Karpas-422 (cell line): ENCODE measurements around the gene KCNK1. TPM values are rescaled to one million over a fixed set of nuclear protein-coding genes. Genes with fewer than 3 reads are reported as not detected.

Experiments
- DNase-seq: peaks from one replicate; pipeline ENCODE4 v3.0.0-alpha.2; 2015
- H2AFZ ChIP-seq: fragments of 200-600 bp; sonication (generic); 2 replicates; pipeline ENCODE4 v1.6.1; 2014; ENCODE audit warnings: antibody characterized with exemption, low read length, mixed read lengths
- H3K27ac ChIP-seq: fragments of 200-600 bp; sonication (generic); 2 replicates; pipeline ENCODE4 v1.5.1; 2014; ENCODE audit warnings: mild to moderate bottlenecking, low read length, moderate library complexity
- H3K27me3 ChIP-seq: fragments of 200-600 bp; sonication (generic); 2 replicates; pipeline ENCODE4 v1.6.1; 2014; ENCODE audit warnings: low read length, mixed read lengths
- H3K36me3 ChIP-seq: fragments of 200-600 bp; sonication (generic); 2 replicates; pipeline ENCODE4 v1.6.1; 2014; ENCODE audit warnings: low read length, mixed read lengths; ENCODE audit not compliant: insufficient read depth
- H3K4me1 ChIP-seq: fragments of 200-600 bp; sonication (generic); 2 replicates; pipeline ENCODE4 v1.6.1; 2014; ENCODE audit warnings: mild to moderate bottlenecking, low read length, mixed read lengths
- H3K4me2 ChIP-seq: fragments of 200-600 bp; sonication (generic); 2 replicates; pipeline ENCODE4 v1.6.1; 2014; ENCODE audit warnings: low read length, low read depth, mild to moderate bottlenecking; ENCODE audit not compliant: poor library complexity, severe bottlenecking
- H3K4me3 ChIP-seq: fragments of 200-600 bp; sonication (generic); 2 replicates; pipeline ENCODE4 v1.5.1; 2014; ENCODE audit warnings: mild to moderate bottlenecking, antibody characterized with exemption, low read length, mixed read lengths
- H3K79me2 ChIP-seq: fragments of 200-600 bp; sonication (generic); 2 replicates; pipeline ENCODE4 v1.6.1; 2014; ENCODE audit warnings: mild to moderate bottlenecking, low read length, mixed read lengths
- H3K9ac ChIP-seq: fragments of 200-600 bp; sonication (generic); 2 replicates; pipeline ENCODE4 v1.6.0; 2014; ENCODE audit warnings: low read length
- H3K9me2 ChIP-seq: fragments of 200-600 bp; sonication (generic), shearing (Covaris generic); replicated peaks from 2 replicates; pipeline ENCODE4 v1.6.0; 2014; ENCODE audit warnings: mild to moderate bottlenecking, low read length, moderate library complexity; ENCODE audit not compliant: insufficient read depth
- H3K9me3 ChIP-seq: fragments of 300-700, 200-600 bp; sonication (generic); 2 replicates; pipeline ENCODE4 v1.6.1; 2014; ENCODE audit warnings: low read length, mixed read lengths
- H4K20me1 ChIP-seq: fragments of 200-600 bp; sonication (generic); 2 replicates; pipeline ENCODE4 v1.6.1; 2014; ENCODE audit warnings: mild to moderate bottlenecking, antibody characterized with exemption, low read length, low read depth; ENCODE audit not compliant: insufficient read depth
- total RNA-seq: library from RNA; depleted of rRNA; stranded (reverse); fragments of >200 nt; shearing (Covaris generic); gene quantifications from 2 replicates; pipeline ENCODE4 v1.2.3, GENCODE V29; 2014; ENCODE audit warnings: low replicate concordance

KCNK1 gene
- total RNA-seq, 1 experiment from 2014 or later = not detected

- Histone ChIP-seq H2AFZ (no peak overlapping the region), H4K20me1 (no peaks in the 10 kb centered on the region), H3K79me2 (no peaks in the 10 kb centered on the region), H3K9me3 (no peaks in the 10 kb centered on the region), H3K36me3 (no peaks in the 10 kb centered on the region), H3K4me3 (no peak overlapping the region), H3K4me1 (no peaks in the 10 kb centered on the region), H3K9ac (no peak overlapping the region), H3K9me2 (no peaks in the 10 kb centered on the region), H3K27me3 (0 out of 2 replicates have a peak, but pooled peaks cover 4% of the 10 kb centered on the region), H3K4me2 (no peak overlapping the region), H3K27ac (no peak overlapping the region)
- no peak for DNase-seq
These were observed 8.0 kb downstream of the KCNK1 start for GRCh38 chr1:233621923-233622322.

GRCh38 chr1:233624289-233624688, 10.4 kb downstream of the KCNK1 start:
- DNase-seq = no peak
- H3K36me3 ChIP-seq = no peaks in the 10 kb centered on the region
- H4K20me1 ChIP-seq = no peaks in the 10 kb centered on the region
- no peaks in the 10 kb centered on the region for H3K9me2 ChIP-seq
- H3K9me3 ChIP-seq = no peaks in the 10 kb centered on the region
- no peaks in the 10 kb centered on the region for H3K79me2 ChIP-seq
- H3K4me2 ChIP-seq = no peak overlapping the region
- 0 out of 2 replicates have a peak, but pooled peaks cover 4% of the 10 kb centered on the region for H3K27me3 ChIP-seq
- no peak overlapping the region for H3K4me3 ChIP-seq
- H3K9ac ChIP-seq = no peak overlapping the region
- H2AFZ ChIP-seq = no peak overlapping the region
- no peak overlapping the region for H3K27ac ChIP-seq
- H3K4me1 ChIP-seq = no peaks in the 10 kb centered on the region

- no peak for DNase-seq
These were observed 11.2 kb downstream of the KCNK1 start for GRCh38 chr1:233625087-233625486.

GRCh38 chr1:233625510-233625981, 11.6 kb downstream of the KCNK1 start:
- Histone ChIP-seq H3K4me1 (no peaks in the 10 kb centered on the region), H3K9ac (no peak overlapping the region), H3K36me3 (no peaks in the 10 kb centered on the region), H4K20me1 (no peaks in the 10 kb centered on the region), H3K27ac (no peak overlapping the region), H2AFZ (no peak overlapping the region), H3K9me2 (no peaks in the 10 kb centered on the region), H3K4me3 (no peak overlapping the region), H3K27me3 (0 out of 2 replicates have a peak, but pooled peaks cover 4% of the 10 kb centered on the region), H3K9me3 (no peaks in the 10 kb centered on the region), H3K4me2 (no peak overlapping the region), H3K79me2 (no peaks in the 10 kb centered on the region)
- no peak for DNase-seq

More at GRCh38 chr1:233625087-233625486, 11.2 kb downstream of the KCNK1 start:
- Histone ChIP-seq H3K4me3 (no peak overlapping the region), H3K79me2 (no peaks in the 10 kb centered on the region), H3K27me3 (0 out of 2 replicates have a peak, but pooled peaks cover 4% of the 10 kb centered on the region), H3K27ac (no peak overlapping the region), H3K4me1 (no peaks in the 10 kb centered on the region), H2AFZ (no peak overlapping the region), H3K9me2 (no peaks in the 10 kb centered on the region), H3K36me3 (no peaks in the 10 kb centered on the region), H4K20me1 (no peaks in the 10 kb centered on the region), H3K9me3 (no peaks in the 10 kb centered on the region), H3K4me2 (no peak overlapping the region), H3K9ac (no peak overlapping the region)

GRCh38 chr1:233627376-233627775, 13.5 kb downstream of the KCNK1 start:
- Histone ChIP-seq H3K9me2 (no peaks in the 10 kb centered on the region), H3K36me3 (no peaks in the 10 kb centered on the region), H4K20me1 (no peaks in the 10 kb centered on the region), H3K9me3 (no peaks in the 10 kb centered on the region), H3K79me2 (no peaks in the 10 kb centered on the region), H3K4me3 (no peak overlapping the region), H2AFZ (no peak overlapping the region), H3K27me3 (0 out of 2 replicates have a peak, but pooled peaks cover under 1% of the 10 kb centered on the region), H3K9ac (no peak overlapping the region), H3K4me1 (no peaks in the 10 kb centered on the region), H3K4me2 (no peak overlapping the region), H3K27ac (no peak overlapping the region)
- no peak for DNase-seq

GRCh38 chr1:233627823-233628222, 13.9 kb downstream of the KCNK1 start:
- H3K4me1 ChIP-seq = no peaks in the 10 kb centered on the region
- H2AFZ ChIP-seq = no peak overlapping the region
- no peak for DNase-seq
- no peak overlapping the region for H3K4me3 ChIP-seq
- no peak overlapping the region for H3K4me2 ChIP-seq
- H3K9me3 ChIP-seq = no peaks in the 10 kb centered on the region
- no peak overlapping the region for H3K27ac ChIP-seq
- H4K20me1 ChIP-seq = no peaks in the 10 kb centered on the region
- no peaks in the 10 kb centered on the region for H3K36me3 ChIP-seq
- H3K79me2 ChIP-seq = no peaks in the 10 kb centered on the region
- H3K9me2 ChIP-seq = no peaks in the 10 kb centered on the region
- H3K9ac ChIP-seq = no peak overlapping the region
- H3K27me3 ChIP-seq = no peaks in the 10 kb centered on the region

- Histone ChIP-seq H2AFZ (no peak overlapping the region), H3K9ac (no peak overlapping the region), H3K27me3 (no peaks in the 10 kb centered on the region), H3K4me3 (no peak overlapping the region), H3K9me3 (no peaks in the 10 kb centered on the region), H3K9me2 (no peaks in the 10 kb centered on the region), H3K79me2 (no peaks in the 10 kb centered on the region), H3K4me2 (no peak overlapping the region), H3K27ac (no peak overlapping the region), H3K4me1 (no peaks in the 10 kb centered on the region), H4K20me1 (no peaks in the 10 kb centered on the region), H3K36me3 (no peaks in the 10 kb centered on the region)
- DNase-seq = no peak
These were observed 15.5 kb downstream of the KCNK1 start for GRCh38 chr1:233629305-233629935.

- H3K79me2 ChIP-seq = no peaks in the 10 kb centered on the region
- H3K27ac ChIP-seq = no peak overlapping the region
- H2AFZ ChIP-seq = no peak overlapping the region
- H3K36me3 ChIP-seq = no peaks in the 10 kb centered on the region
- H3K4me1 ChIP-seq = no peaks in the 10 kb centered on the region
- H3K27me3 ChIP-seq = no peaks in the 10 kb centered on the region
- no peak for DNase-seq
- H4K20me1 ChIP-seq = no peaks in the 10 kb centered on the region
- no peaks in the 10 kb centered on the region for H3K9me3 ChIP-seq
- no peak overlapping the region for H3K4me2 ChIP-seq
- no peak overlapping the region for H3K9ac ChIP-seq
- H3K4me3 ChIP-seq = no peak overlapping the region
- no peaks in the 10 kb centered on the region for H3K9me2 ChIP-seq
These were observed 18.0 kb downstream of the KCNK1 start for GRCh38 chr1:233631810-233632405.
